ENCODE measurements around the gene ALMS1. TPM values are rescaled to one million over a fixed set of nuclear protein-coding genes. Genes with fewer than 3 reads are reported as not detected.
A peak's percentile ranks its signal among the peaks of the same experiment; 100 is the strongest.
"Not testable (repeated sequence)": the region's sequence is repeated elsewhere in the genome, so short reads cannot be mapped to it uniquely, and the experiment has no call there.

ALMS1 gene
- total and polyA plus RNA-seq, 3 experiments from 2014 or later: 4.1 to 20.1 (median 18.8) TPM

DNA sequence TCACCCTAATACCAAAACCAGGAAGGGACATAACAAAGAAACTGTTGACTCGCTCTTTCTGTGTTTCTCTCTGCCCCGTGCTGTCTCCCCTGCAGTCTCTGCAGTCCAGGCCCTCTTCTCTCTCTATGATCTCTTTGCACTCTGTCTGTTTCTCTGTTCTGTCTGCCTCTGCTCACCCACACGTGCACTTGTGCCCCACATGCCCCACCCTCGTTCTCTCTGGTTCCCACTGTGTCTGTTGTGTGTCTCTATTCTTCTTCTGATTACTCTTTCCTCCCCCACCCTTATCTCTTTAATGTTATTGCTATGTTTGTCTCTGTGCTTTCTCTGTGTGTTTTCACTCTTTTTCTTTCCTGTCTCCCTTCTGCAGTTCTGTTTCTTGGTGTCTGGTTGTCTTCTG lies 202.5 kb downstream of the ALMS1 start:
- Histone ChIP-seq H3K4me1 (ENCODE audit: insufficient read depth, low read length) (no peaks in the 10 kb centered on the region), H3K36me3 (ENCODE audit: insufficient read depth, low read length) (no peaks in the 10 kb centered on the region), H3K27me3 (ENCODE audit: insufficient read depth, low read length, poor library complexity, severe bottlenecking) (no peaks in the 10 kb centered on the region), H3K4me3 (ENCODE audit: low read length) (no peak overlapping the region), H3K27ac (ENCODE audit: low read depth, low read length) (no peak overlapping the region), H3K9me3 (ENCODE audit: low read length) (no peaks in the 10 kb centered on the region)
- Mint-ChIP-seq H3K4me1 (peaks cover 0 to 6% (median 0%) of the 10 kb centered on the region in 3 donors), H3K27me3 (peaks cover 0 to 2% of the 10 kb centered on the region in 2 donors), H3K27ac (no peak overlapping the region), H3K9me3 (peaks cover 0 to 9% (median 1%) of the 10 kb centered on the region in 5 donors), H3K4me3 (no peak overlapping the region), H3K36me3 (peaks cover 9 to 40% (median 18%) of the 10 kb centered on the region in 3 donors)
- ChIA-PET CTCF (no interaction called here), POLR2A (no interaction called here)
- no peak for DNase-seq

DNA sequence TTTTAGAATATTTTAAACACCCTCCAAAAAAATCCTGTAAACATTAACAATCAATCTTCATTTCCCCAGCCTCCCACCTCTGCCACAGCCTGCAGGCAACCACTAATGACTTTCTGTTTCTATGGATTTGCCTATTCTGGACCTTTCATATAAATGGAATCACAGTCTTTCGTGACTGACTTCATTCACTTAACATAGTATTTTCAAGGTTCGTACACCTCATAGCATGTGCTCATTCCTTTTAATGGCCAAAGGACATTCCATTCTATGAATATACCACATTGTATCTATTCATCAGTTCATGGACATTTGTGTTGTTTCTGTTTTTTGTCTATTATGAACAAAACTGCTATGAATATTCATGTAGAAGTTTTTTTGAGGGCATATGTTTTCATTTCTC lies 208.0 kb downstream of the ALMS1 start:
- no peak overlapping the region for H3K27ac Mint-ChIP-seq
- no peaks in the 10 kb centered on the region for H3K36me3 ChIP-seq (ENCODE audit: insufficient read depth, low read length)
- no peaks in the 10 kb centered on the region for H3K9me3 Mint-ChIP-seq
- ChIA-PET POLR2A (no interaction called here), CTCF (no interaction called here)
- H3K27ac ChIP-seq (ENCODE audit: low read depth, low read length): no peak overlapping the region
- H3K36me3 Mint-ChIP-seq: peaks cover 18 to 51% (median 23%) of the 10 kb centered on the region in 3 donors
- no peak overlapping the region for H3K4me3 ChIP-seq (ENCODE audit: low read length)
- no peak for DNase-seq
- peak overlapping the region in 1 of 7 donors; percentile 41 for H3K4me3 Mint-ChIP-seq
- H3K27me3 Mint-ChIP-seq: peaks cover 0 to 2% of the 10 kb centered on the region in 2 donors
- H3K4me1 Mint-ChIP-seq: no peaks in the 10 kb centered on the region
- no peaks in the 10 kb centered on the region for H3K9me3 ChIP-seq (ENCODE audit: low read length)
- no peaks in the 10 kb centered on the region for H3K4me1 ChIP-seq (ENCODE audit: insufficient read depth, low read length)
- no peaks in the 10 kb centered on the region for H3K27me3 ChIP-seq (ENCODE audit: insufficient read depth, low read length, poor library complexity, severe bottlenecking)

DNA sequence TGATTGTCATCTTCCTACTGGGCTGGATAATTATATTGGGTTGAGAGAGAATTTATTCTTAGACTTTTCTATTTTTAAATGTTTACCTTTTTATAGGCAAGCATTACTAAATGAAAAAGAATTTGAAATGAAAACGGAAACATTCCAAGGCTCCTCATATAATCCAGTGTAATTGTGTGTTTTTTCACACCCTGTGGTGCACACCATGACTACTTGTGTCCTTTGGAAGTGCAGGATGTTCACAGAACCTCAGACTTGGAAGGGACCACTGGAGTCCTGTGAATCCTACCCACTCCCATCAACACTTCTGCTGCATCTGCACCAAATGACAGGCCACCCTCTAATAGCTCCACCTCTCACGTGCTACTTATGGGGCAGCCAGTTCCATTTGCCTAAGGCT lies 208.6 kb downstream of the ALMS1 start:
- H3K4me1 ChIP-seq (ENCODE audit: insufficient read depth, low read length): no peaks in the 10 kb centered on the region
- Mint-ChIP-seq H3K4me1 (no peaks in the 10 kb centered on the region), H3K27ac (no peak overlapping the region), H3K36me3 (peaks cover 18 to 53% (median 24%) of the 10 kb centered on the region in 3 donors), H3K9me3 (no peaks in the 10 kb centered on the region), H3K27me3 (peaks cover 0 to 2% of the 10 kb centered on the region in 2 donors), H3K4me3 (no peak overlapping the region)
- H3K36me3 ChIP-seq (ENCODE audit: insufficient read depth, low read length): no peaks in the 10 kb centered on the region
- ChIA-PET POLR2A (no interaction called here), CTCF (no interaction called here)
- no peak overlapping the region for H3K27ac ChIP-seq (ENCODE audit: low read depth, low read length)
- no peaks in the 10 kb centered on the region for H3K27me3 ChIP-seq (ENCODE audit: insufficient read depth, low read length, poor library complexity, severe bottlenecking)
- no peaks in the 10 kb centered on the region for H3K9me3 ChIP-seq (ENCODE audit: low read length)
- DNase-seq: no peak
- H3K4me3 ChIP-seq (ENCODE audit: low read length): no peak overlapping the region

- Histone ChIP-seq H3K36me3 (ENCODE audit: insufficient read depth, low read length) (peaks cover 4% of the 10 kb centered on the region), H3K9me3 (ENCODE audit: low read length) (no peaks in the 10 kb centered on the region), H3K4me1 (ENCODE audit: insufficient read depth, low read length) (no peaks in the 10 kb centered on the region), H3K4me3 (ENCODE audit: low read length) (no peak overlapping the region), H3K27me3 (ENCODE audit: insufficient read depth, low read length, poor library complexity, severe bottlenecking) (no peaks in the 10 kb centered on the region), H3K27ac (ENCODE audit: low read depth, low read length) (no peak overlapping the region)
- POLR2A ChIA-PET: no interaction called here
- Mint-ChIP-seq H3K27ac (no peak overlapping the region), H3K4me1 (no peaks in the 10 kb centered on the region), H3K36me3 (peaks cover 35 to 51% (median 36%) of the 10 kb centered on the region in 3 donors), H3K9me3 (no peaks in the 10 kb centered on the region), H3K27me3 (no peaks in the 10 kb centered on the region), H3K4me3 (no peak overlapping the region)
- CTCF ChIA-PET: no interaction called here
- no peak for DNase-seq
Observed at GRCh38 chr2:73601780-73602179, 216.1 kb downstream of the ALMS1 start.

- POLR2A ChIA-PET; DNase-seq; H3K9me3 ChIP-seq (ENCODE audit: low read length); H3K36me3 ChIP-seq (ENCODE audit: insufficient read depth, low read length); H3K4me3 ChIP-seq (ENCODE audit: low read length); H3K9me3 Mint-ChIP-seq; H3K27me3 ChIP-seq (ENCODE audit: insufficient read depth, low read length, poor library complexity, severe bottlenecking); H3K4me1 Mint-ChIP-seq; H3K27me3 Mint-ChIP-seq; H3K27ac Mint-ChIP-seq; H3K4me3 Mint-ChIP-seq; CTCF ChIA-PET; H3K4me1 ChIP-seq (ENCODE audit: insufficient read depth, low read length); H3K27ac ChIP-seq (ENCODE audit: low read depth, low read length): not testable (repeated sequence)
- peaks cover 30 to 55% (median 37%) of the 10 kb centered on the region in 3 donors for H3K36me3 Mint-ChIP-seq
Observed at GRCh38 chr2:73603099-73603588, 217.5 kb downstream of the ALMS1 start.

- CTCF ChIA-PET; H3K4me3 ChIP-seq (ENCODE audit: low read length); H3K27ac ChIP-seq (ENCODE audit: low read depth, low read length); H3K27ac Mint-ChIP-seq; H3K27me3 Mint-ChIP-seq; H3K4me1 ChIP-seq (ENCODE audit: insufficient read depth, low read length); H3K4me3 Mint-ChIP-seq; H3K36me3 ChIP-seq (ENCODE audit: insufficient read depth, low read length); H3K4me1 Mint-ChIP-seq; DNase-seq; H3K9me3 ChIP-seq (ENCODE audit: low read length); H3K9me3 Mint-ChIP-seq; POLR2A ChIA-PET; H3K27me3 ChIP-seq (ENCODE audit: insufficient read depth, low read length, poor library complexity, severe bottlenecking): not testable (repeated sequence)
- peaks cover 25 to 60% (median 34%) of the 10 kb centered on the region in 3 donors for H3K36me3 Mint-ChIP-seq
Observed at GRCh38 chr2:73604589-73604988, 219.0 kb downstream of the ALMS1 start.

GRCh38 chr2:73610111-73610510 lies 224.5 kb downstream of the ALMS1 start:
- peaks cover 0 to 2% (median 0%) of the 10 kb centered on the region in 3 donors for H3K4me1 Mint-ChIP-seq
- H3K36me3 Mint-ChIP-seq: peaks cover 10 to 30% (median 13%) of the 10 kb centered on the region in 3 donors
- Histone ChIP-seq H3K36me3 (ENCODE audit: insufficient read depth, low read length) (no peaks in the 10 kb centered on the region), H3K4me3 (ENCODE audit: low read length) (no peak overlapping the region), H3K9me3 (ENCODE audit: low read length) (no peaks in the 10 kb centered on the region), H3K27me3 (ENCODE audit: insufficient read depth, low read length, poor library complexity, severe bottlenecking) (no peaks in the 10 kb centered on the region), H3K4me1 (ENCODE audit: insufficient read depth, low read length) (no peaks in the 10 kb centered on the region), H3K27ac (ENCODE audit: low read depth, low read length) (no peak overlapping the region)
- no peaks in the 10 kb centered on the region for H3K9me3 Mint-ChIP-seq
- ChIA-PET CTCF (no interaction called here), POLR2A (no interaction called here)
- no peak overlapping the region for H3K4me3 Mint-ChIP-seq
- H3K27me3 Mint-ChIP-seq: peaks cover 0 to 2% of the 10 kb centered on the region in 2 donors
- no peak for DNase-seq
- no peak overlapping the region for H3K27ac Mint-ChIP-seq

GRCh38 chr2:73611193-73611592 lies 225.6 kb downstream of the ALMS1 start:
- no peaks in the 10 kb centered on the region for H3K27me3 ChIP-seq (ENCODE audit: insufficient read depth, low read length, poor library complexity, severe bottlenecking)
- H3K27ac Mint-ChIP-seq: no peak overlapping the region

GRCh38 chr2:73611867-73612266 lies 226.2 kb downstream of the ALMS1 start:
- H3K4me1 Mint-ChIP-seq: peaks cover 0 to 2% (median 0%) of the 10 kb centered on the region in 3 donors

More at GRCh38 chr2:73611193-73611592, 225.6 kb downstream of the ALMS1 start:
- Histone ChIP-seq H3K4me1 (ENCODE audit: insufficient read depth, low read length) (no peaks in the 10 kb centered on the region), H3K27ac (ENCODE audit: low read depth, low read length) (no peak overlapping the region), H3K36me3 (ENCODE audit: insufficient read depth, low read length) (no peaks in the 10 kb centered on the region), H3K4me3 (ENCODE audit: low read length) (no peak overlapping the region), H3K9me3 (ENCODE audit: low read length) (no peaks in the 10 kb centered on the region)
- CTCF ChIA-PET: no interaction called here
- H3K9me3 Mint-ChIP-seq: no peaks in the 10 kb centered on the region
- DNase-seq: no peak
- H3K27me3 Mint-ChIP-seq: peaks cover 0 to 2% of the 10 kb centered on the region in 2 donors
- no peak overlapping the region for H3K4me3 Mint-ChIP-seq
- peaks cover 10 to 27% (median 16%) of the 10 kb centered on the region in 3 donors for H3K36me3 Mint-ChIP-seq
- H3K4me1 Mint-ChIP-seq: peaks cover 0 to 2% (median 0%) of the 10 kb centered on the region in 3 donors
- POLR2A ChIA-PET: no interaction called here

More at GRCh38 chr2:73611867-73612266, 226.2 kb downstream of the ALMS1 start:
- no peak overlapping the region for H3K4me3 ChIP-seq (ENCODE audit: low read length)
- CTCF ChIA-PET: no interaction called here
- no peak for DNase-seq
- Mint-ChIP-seq H3K36me3 (peaks cover 10 to 27% (median 16%) of the 10 kb centered on the region in 3 donors), H3K27me3 (peaks cover 0 to 2% of the 10 kb centered on the region in 2 donors), H3K27ac (peak overlapping the region in 1 of 8 donors; percentile 56), H3K9me3 (no peaks in the 10 kb centered on the region), H3K4me3 (no peak overlapping the region)
- no peak overlapping the region for H3K27ac ChIP-seq (ENCODE audit: low read depth, low read length)
- H3K9me3 ChIP-seq (ENCODE audit: low read length): no peaks in the 10 kb centered on the region
- H3K36me3 ChIP-seq (ENCODE audit: insufficient read depth, low read length): no peaks in the 10 kb centered on the region
- POLR2A ChIA-PET: no interaction called here
- H3K4me1 ChIP-seq (ENCODE audit: insufficient read depth, low read length): no peaks in the 10 kb centered on the region
- H3K27me3 ChIP-seq (ENCODE audit: insufficient read depth, low read length, poor library complexity, severe bottlenecking): no peaks in the 10 kb centered on the region

All from CD8-positive, alpha-beta memory T cell (primary cell).